Astrocyte of the hippocampus (primary cell): Measurements from ENCODE around the gene AMELX.
A peak's percentile ranks its signal among the peaks of the same experiment; 100 is the strongest.

Experiments
- DNase-seq: peaks from one replicate; pipeline ENCODE4 v3.0.0; 2011; ENCODE audit warnings: low read depth, low spot score

The AMELX gene

DNA sequence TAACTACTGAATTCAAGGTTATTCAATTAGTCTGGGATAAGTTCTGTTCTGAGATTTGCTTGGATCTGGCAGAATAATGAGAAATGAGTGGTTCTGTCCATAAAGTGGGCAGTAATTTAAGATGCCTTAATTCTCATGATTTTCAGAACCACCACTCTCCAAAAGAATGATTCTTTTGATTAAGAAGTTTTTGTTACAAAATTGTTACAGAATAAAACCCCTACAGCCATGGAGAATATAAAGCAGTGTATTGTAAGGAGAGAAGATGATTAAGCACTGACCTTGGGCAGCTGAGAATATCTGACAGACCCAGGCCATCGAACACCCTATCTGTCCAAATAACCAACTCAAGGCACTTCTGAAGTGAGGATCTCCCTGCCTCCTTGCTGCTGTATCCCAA lies 12.4 kb downstream of the AMELX start:
- no peak for DNase-seq

DNA sequence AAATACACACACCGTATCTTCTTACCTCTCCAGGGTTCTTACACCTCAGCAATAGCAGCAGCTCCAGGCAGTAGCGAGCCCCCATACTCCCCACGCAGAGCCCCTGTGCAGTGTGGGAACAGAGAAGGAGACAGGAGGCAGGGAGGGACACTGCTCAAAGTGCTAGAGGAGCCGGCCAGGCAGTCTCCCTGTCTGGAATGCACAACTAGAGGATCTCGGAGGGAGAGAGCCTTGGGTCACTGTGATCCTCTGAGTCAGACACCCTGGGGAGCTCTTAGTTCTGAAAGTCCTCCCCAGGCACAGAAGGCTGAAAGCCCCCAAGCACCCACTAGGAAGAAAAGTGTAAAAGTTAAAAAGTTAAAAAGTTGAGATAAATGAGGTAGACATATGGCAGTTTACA lies 16.0 kb downstream of the AMELX start:
- DNase-seq: no peak

DNA sequence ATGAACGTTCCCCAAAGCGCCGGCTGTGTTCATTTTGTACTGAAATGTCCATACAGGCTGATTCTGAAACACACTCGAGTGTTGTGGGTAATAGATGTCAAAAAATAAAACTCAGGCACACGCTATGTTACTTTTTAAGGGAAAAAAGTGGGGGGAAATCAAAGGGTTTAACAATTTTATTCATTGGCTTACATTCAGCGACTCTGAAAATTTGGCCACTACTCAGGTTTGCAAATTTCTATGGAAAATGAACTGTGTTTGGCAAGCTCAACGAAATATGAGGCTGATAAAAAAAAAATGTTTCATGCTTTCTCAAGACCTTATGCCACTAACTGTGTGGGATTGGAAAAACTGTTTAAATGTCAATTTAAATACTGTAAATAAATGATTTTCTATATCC lies 18.5 kb downstream of the AMELX start:
- no peak for DNase-seq

DNA sequence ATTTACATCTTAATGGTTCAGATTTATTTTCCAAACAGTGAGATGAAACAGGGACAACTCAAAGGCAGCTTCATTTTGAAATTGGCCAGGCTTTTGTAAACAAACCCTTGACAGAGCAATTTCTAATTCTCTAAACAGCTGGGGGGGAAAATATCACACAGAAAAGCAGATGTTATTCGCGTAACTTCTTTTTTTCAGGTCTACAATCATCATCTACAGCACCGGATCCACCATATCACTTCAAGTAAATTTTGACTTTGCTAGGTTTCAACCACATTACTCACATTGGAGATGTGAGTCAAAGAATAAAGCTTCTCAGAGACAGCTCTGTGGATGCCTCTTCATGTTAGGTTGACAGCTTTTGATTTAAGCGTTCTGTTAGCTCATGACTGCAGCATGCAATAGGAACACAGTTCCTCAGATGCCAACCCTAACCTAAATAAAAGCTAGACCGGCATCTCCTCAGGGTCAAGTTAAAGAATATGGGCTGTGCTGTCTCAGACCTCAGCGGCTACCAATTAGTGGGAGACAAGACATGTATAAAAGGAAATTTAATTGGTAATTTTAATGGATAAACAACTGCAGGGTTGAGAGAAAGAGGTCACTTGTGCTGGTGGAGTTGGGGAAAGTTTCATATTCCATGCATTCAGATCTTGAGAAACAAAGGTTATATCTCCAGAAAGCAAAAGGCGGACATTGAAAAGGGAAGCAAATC lies 26.8 kb downstream of the AMELX start:
- DNase-seq: no peak

DNA sequence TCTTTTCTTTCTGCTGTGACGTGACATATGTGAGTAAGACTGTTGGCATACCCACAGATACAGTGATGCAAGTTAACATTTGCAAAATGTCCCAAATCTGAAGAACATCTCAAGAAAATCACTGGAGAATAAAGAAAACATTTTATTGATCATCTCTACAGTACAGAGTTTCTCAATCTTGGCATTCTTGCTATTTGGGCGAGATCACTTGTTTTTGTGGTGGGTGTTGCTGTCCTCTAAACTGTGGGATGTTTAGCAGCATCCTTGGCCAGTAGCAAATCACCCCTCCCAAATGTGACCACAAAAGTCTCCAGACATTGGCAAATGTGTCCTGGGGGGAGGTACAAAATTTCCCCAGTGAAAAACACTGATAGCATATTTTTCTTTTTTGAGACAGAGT lies 28.8 kb downstream of the AMELX start:
- DNase-seq: no peak

DNA sequence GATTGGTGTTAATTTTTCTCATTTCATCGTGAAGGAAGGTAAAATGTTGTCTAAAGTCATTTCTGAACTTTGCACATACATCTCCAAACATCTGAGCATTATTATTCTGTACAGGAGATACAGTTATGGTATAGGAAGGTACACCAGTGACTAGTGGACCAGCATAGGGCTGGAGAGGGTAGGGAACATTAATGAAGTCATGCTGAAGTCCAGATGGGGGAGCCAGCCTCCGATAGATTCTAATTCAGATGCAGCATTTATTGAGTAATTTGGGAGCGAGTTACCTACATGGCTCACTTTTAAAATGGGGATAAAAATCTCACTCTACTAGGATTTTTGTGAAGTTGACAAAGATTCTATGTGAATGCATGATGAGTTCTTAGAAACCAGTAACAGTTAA lies 34.9 kb downstream of the AMELX start:
- no peak for DNase-seq

DNA sequence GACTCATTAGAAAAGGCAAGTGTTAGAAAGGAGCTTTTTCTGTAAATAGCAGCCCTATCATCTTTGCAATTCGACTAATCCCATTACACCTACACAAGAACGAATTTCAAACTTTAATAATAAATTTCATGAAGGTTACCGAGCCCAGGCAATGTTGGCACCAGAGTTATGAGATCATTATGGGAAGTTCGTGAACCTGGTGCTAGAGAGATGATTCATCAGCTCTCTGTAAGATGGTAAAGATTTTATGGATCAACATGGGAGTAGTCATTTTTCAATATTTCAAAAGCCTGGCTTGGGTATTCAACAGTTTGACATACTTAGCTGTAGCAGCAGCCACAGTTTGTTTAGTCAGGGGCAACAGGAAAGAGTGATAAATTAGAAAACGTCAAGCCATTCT lies 35.8 kb downstream of the AMELX start:
- no peak for DNase-seq

DNA sequence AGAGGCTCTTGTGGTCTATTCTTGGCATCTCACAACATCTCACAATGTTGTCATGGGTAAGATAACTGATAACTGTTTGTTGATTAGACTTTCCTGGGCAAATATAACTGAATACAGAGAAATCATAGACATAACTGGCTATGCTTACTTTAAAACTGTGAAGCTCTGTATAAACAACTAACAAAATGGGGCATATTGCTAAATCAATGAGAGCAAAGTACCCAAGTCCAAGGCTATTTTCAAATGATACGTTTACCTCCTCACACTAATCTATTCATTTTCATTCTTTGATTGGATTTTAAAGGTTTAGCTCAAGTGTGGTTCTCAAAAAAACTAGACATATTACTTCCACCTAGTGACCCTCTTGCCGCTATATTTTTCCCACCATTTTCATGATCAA lies 38.6 kb downstream of the AMELX start:
- no peak for DNase-seq

DNA sequence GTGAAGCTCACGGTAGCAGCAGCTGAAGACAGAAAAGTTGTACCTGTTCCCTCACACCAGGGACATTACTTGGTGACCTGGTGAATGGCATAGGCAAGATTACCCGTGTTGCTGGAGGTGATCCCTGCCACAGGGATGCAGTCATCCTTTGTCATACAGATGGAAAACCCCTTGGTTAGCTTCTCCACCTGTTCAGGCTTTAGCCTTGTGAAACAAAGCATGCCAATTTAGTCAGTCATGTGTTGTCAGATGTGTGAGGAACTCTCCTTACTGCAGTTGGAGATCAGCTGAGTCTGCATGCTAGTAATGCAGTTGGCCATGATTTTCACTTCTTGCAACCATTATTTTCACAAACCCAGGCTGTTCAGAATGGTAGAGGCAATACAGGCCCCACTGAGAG lies 41.0 kb downstream of the AMELX start:
- DNase-seq: no peak

DNA sequence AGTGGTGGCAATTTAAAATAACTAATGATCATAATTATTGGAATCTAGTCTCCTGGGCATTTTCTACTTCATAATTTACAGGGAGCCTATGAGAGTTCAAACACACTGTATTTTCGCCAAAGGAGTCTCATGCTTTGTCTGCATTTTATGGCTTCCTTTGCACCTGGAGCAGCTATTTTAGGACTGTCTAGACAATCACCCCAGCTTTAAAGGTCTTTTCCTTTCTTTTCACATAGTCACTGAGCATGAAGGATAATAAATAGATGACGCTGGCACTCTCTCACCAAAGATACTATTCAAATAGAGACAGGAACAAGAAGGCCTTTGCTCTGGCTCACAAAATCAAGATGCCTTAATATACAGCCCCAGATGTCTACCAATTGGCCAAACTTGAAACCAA lies 43.0 kb downstream of the AMELX start:
- no peak for DNase-seq

DNA sequence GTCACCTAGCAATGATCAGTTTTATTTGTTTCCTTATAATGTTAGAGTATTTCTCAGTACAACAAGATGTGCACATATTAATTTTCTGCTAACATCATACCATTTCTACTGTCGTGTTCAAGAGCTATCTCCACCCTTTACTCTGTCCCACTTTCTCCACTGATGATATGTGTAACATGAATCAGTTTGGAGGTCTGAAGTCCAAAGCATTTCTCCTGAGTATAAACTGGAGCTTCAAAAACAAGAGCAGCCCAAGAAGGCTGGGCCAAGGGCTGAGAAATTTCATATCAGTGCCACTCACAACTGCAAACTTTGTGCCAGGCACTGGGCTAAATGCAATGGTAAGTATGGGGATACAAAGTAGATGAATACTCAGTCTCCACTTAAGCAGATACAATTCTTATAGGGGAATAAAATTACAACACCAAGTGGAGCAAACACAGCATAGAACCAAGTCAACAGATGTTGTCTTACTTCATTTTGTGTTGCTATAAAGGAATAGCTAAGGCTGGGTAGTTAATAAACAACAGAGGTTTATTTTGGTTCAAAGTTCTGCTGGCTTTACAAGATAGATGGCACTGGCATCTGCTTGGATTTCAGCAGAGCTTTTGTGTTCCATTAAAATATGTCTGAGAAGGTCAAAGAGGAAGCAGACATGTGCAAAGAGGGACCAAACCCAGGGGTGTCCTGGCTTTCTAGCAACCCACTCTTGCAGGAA lies 44.2 kb downstream of the AMELX start:
- no peak for DNase-seq

DNA sequence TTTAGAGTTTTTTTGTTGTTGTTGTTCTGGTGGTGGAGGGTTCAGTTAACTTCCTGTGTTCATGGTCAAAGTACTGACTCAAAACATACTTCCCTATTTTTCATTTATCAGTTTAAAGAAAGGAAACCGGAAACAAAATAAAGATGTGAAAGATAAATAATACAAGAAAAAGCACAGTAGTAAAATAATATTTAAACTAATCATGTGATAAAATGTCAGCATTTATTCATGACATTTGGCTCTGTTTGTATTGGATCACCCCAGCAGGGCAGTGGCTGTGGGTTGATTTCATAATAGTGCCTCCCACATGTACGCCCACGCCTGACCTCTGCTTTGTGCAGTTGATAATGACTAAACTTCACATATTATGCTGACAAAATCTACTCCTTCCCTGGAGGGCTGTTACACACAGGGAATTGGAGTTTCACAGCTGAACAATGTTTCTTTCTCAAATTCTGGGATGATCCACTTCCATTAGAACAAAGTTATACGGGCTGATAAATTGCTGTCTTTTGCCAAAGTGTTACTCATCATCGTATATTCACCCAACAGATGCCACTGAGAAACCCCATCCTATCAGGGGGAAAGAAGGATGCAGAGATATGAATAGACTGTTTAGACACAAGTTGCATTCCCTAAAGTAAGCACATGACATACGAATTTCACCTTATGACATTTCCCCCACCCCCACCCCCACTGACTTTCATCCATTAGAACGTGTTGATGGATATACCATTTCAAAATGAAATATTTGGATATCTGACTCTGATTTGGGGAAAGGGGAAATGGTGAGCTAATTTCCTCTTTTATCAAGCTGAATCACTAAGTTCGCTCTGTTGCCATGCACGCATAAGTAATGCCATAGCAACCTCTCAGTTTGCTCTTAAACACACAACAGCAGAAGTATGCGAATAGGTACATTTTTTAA lies 48.3 kb downstream of the AMELX start:
- DNase-seq: peak; percentile 59

DNA sequence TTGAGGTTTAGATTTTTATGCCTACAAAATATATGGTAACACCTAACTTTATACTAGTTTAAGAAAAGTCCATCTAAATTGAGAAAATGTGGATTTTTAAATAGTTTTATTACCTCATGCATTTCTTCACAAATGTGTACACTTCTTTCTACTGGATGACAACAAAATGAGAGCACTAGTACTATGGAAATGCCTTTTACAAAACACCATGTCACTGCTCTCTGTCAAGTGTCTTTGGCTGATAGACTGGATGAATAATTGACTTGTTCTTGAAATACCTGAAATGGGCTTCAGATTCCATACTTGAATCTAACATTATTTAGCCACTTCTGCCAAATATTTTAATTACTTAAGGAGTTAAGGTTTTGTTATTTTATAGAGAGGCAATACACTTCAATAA lies 49.5 kb downstream of the AMELX start:
- no peak for DNase-seq

DNA sequence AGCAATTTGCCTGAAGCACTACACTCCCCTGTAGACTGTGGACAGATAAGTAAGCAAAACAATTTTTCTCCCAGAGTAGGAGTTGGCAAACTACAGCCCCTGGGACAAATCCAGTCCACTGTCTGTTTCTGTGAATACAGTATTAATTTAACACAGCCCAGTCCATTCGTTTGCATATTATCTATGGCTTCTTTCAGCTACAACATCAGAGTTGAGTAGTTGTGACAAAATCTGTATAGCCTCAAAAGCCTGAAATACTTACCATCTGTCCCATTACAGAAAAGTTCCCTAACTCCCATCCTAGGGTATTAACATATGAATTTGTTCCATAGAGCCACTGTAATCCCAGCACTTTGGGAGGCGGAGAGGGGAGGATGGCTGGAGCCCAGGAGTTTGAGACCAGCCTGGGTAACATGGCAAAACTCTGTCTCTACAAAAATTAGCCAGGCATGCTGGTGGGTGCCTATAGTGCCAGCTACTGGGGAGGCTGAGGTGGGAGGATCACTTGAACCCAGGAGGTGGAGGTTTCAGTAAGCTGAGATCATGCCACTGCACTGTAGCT lies 53.0 kb downstream of the AMELX start:
- no peak for DNase-seq

DNA sequence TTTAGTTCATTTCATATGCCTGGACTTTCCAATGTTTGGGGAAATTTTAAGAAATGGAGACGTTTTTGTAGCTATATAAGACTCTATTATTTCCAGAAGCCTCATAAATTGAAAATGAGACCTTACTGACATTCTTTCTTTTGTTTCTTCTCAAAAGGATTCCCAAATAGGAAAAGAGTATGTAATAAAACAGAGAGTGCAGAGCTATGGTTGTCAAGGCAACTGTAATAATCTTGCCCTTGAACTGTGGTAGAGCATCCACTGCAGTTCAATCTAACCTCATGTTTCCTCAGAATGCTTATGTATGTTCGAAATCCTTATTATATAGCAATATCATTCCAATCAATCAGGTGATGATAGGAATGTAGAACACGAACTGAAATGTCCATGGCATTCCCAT lies 54.1 kb downstream of the AMELX start:
- DNase-seq: no peak

DNA sequence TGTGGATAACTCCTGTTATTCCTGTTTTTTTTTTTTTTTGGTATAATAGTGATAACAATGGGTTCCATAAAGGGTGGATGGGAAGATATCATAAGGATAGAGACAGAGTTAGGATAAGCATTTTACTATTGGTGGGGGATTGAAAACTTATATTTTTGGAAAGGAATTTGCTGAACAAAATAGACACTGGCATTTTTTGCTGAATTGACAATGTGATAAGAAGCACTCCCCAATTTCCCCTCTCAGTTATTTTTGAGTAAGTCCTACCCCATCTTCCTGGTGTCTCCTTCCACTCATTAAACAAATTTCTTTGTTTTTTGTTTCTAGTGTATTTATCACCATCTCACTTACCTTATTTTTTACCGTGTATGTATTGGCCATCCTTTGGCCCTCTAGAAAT lies 55.8 kb downstream of the AMELX start:
- DNase-seq: no peak

DNA sequence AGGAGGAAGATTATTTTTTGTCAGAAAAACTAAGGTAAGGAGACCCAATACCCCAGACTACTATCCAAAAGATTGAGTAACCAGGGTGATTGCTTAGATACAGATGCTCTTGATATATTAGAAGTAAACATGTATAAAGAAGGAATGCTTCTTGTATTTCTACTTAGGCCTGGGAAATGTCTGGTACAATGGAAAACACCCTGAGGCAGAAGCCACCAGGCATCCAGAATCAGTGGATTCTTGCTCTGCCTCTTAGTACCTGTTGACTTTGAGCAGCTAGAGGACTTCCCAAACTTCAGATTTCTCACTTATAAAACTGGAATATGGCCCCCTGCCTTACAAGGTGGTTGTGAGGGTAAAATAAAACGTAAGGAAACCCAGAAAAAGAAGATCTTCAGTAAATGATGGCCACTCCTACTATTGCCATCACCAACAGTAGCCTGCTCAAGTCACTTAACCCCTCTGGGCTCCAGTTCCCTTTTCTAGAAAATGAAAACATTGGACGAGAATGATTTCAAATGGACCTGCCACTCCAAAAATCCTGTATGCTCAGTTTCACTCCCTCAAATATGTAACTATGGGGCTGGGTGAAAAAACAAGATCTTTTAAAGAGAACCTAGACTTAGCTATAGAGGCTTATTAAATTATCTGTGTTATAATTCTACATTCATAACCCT lies 56.6 kb downstream of the AMELX start:
- DNase-seq: no peak
